H1 (cell line): ENCODE data around the gene C22orf42. TPM values are rescaled to one million over a fixed set of nuclear protein-coding genes. Genes with fewer than 3 reads are reported as not detected.
A peak's percentile ranks its signal among the peaks of the same experiment; 100 is the strongest.

ENCODE experiments used
- CTCF ChIA-PET: fragments of 300-600 bp; sonication (Branson Sonifier 250); formaldehyde crosslinking; loops from one replicate; lab custom pipeline; 2021; ENCODE audit not compliant: partially characterized antibody; lab: Charles Lee
- POLR2A ChIA-PET: fragments of 300-600 bp; sonication (Branson Sonifier 250); formaldehyde crosslinking; loops from one replicate; lab custom pipeline; 2021; ENCODE audit warnings: inconsistent platforms; ENCODE audit not compliant: partially characterized antibody; lab: Charles Lee
- DNase-seq, 2 experiments: peaks; one replicate each; pipeline versions ENCODE4 v3.0.0 to v3.0.0-alpha.2; 2010 to 2022; ENCODE audit warnings: low spot score in 2 of 2, low read depth in 1 of 2, mixed read lengths in 1 of 2
- FAIRE-seq: peaks from 2 replicates; lab custom pipeline; 2011; peaks lifted over from hg19 to GRCh38; lab: Jason Lieb, UNC
- H2AFZ ChIP-seq: 2 replicates; pipeline ENCODE4 v1.8.1; 2012; ENCODE audit warnings: low read length, inconsistent platforms
- H2AK5ac ChIP-seq: 2 replicates; pipeline ENCODE4 v1.6.1; 2013; ENCODE audit warnings: low read depth, low read length
- H2BK120ac ChIP-seq: replicated peaks from 2 replicates; pipeline ENCODE3; 2013; ENCODE audit warnings: low read depth, low read length, inconsistent platforms
- H2BK12ac ChIP-seq: 2 replicates; pipeline ENCODE4 v1.6.1; 2013; ENCODE audit warnings: low read depth, low read length
- H2BK15ac ChIP-seq: 2 replicates; pipeline ENCODE4 v1.6.1; 2013; ENCODE audit warnings: low read length
- H2BK20ac ChIP-seq: 2 replicates; pipeline ENCODE4 v1.6.1; 2013; ENCODE audit warnings: low read length
- H2BK5ac ChIP-seq: 2 replicates; pipeline ENCODE4 v1.6.1; 2013; ENCODE audit warnings: low read depth, low read length
- H3K14ac ChIP-seq: 2 replicates; pipeline ENCODE4 v1.6.1; 2013; ENCODE audit warnings: inconsistent platforms; ENCODE audit not compliant: insufficient read length
- H3K18ac ChIP-seq: 2 replicates; pipeline ENCODE4 v1.6.1; 2013; ENCODE audit warnings: low read length; ENCODE audit errors: extremely low read depth
- H3K23ac ChIP-seq: 2 replicates; pipeline ENCODE4 v1.6.1; 2013; ENCODE audit warnings: inconsistent platforms; ENCODE audit not compliant: insufficient read length
- H3K23me2 ChIP-seq: 2 replicates; pipeline ENCODE4 v1.6.1; 2013; ENCODE audit warnings: low read depth, low read length
- H3K27ac ChIP-seq: 2 replicates; pipeline ENCODE4 v1.6.1; 2011; ENCODE audit warnings: low read depth, low read length, inconsistent platforms
- H3K27me3 ChIP-seq, 4 experiments: replicated peaks in 1 of 4; 1 replicate in 1 of 4; 2 replicates in 3 of 4; pipeline versions ENCODE4 v1.6.1 to v1.8.1; 2011 to 2013; ENCODE audit warnings: low read length in 3 of 4, mild to moderate bottlenecking in 3 of 4, inconsistent platforms in 2 of 4, mixed read lengths in 2 of 4, moderate library complexity in 1 of 4; ENCODE audit not compliant: control insufficient read depth in 3 of 4, insufficient read depth in 3 of 4; ENCODE audit errors: extremely low read depth in 1 of 4
- H3K36me3 ChIP-seq, 4 experiments: 2 replicates each; pipeline versions ENCODE4 v1.6.1 to v1.8.1; 2011 to 2013; ENCODE audit warnings: mild to moderate bottlenecking in 4 of 4, low read length in 3 of 4, moderate library complexity in 2 of 4, control low read depth in 1 of 4, inconsistent platforms in 1 of 4; ENCODE audit not compliant: insufficient read depth in 4 of 4, control insufficient read depth in 2 of 4
- H3K4ac ChIP-seq: replicated peaks from 2 replicates; pipeline ENCODE3; 2013; ENCODE audit warnings: low read length, low read depth, mixed read lengths, inconsistent platforms; ENCODE audit not compliant: insufficient read length
- H3K4me1 ChIP-seq, 4 experiments: replicated peaks in 1 of 4; 1 replicate in 1 of 4; 2 replicates in 3 of 4; pipeline versions ENCODE4 v1.6.1 to v1.8.1; 2011 to 2013; ENCODE audit warnings: low read length in 3 of 4, inconsistent platforms in 2 of 4, mixed read lengths in 1 of 4; ENCODE audit not compliant: insufficient read depth in 4 of 4, control insufficient read depth in 3 of 4
- H3K4me2 ChIP-seq, 2 experiments: 2 replicates each; pipeline versions ENCODE4 v1.6.1 to v1.8.1; 2011 to 2013; ENCODE audit warnings: low read depth in 2 of 2, low read length in 2 of 2, control low read depth in 1 of 2, inconsistent platforms in 1 of 2, mild to moderate bottlenecking in 1 of 2; ENCODE audit not compliant: insufficient read depth in 1 of 2
- H3K4me3 ChIP-seq, 4 experiments: fragments of 200-600, 300-600 bp in 1 of 4; sonication (generic), shearing (Covaris generic), sonication (Bioruptor Twin) in 1 of 4; 2 replicates each; pipeline versions ENCODE4 v1.5.1 to v1.8.1; 2011 to 2016; ENCODE audit warnings: low read length in 4 of 4, low read depth in 3 of 4, control low read depth in 2 of 4, inconsistent platforms in 2 of 4, mild to moderate bottlenecking in 2 of 4, mixed read lengths in 1 of 4, moderate library complexity in 1 of 4; ENCODE audit not compliant: insufficient read depth in 2 of 4; ENCODE audit errors: extremely low read depth in 1 of 4
- H3K56ac ChIP-seq: replicated peaks from 2 replicates; pipeline ENCODE3; 2013; ENCODE audit warnings: low read depth, mild to moderate bottlenecking, mixed read lengths, low read length, inconsistent platforms; ENCODE audit not compliant: insufficient read length
- H3K79me1 ChIP-seq: 2 replicates; pipeline ENCODE4 v1.6.1; 2013; ENCODE audit warnings: low read depth, low read length, control low read depth
- H3K79me2 ChIP-seq, 2 experiments: 2 replicates each; pipeline versions ENCODE4 v1.6.1 to v1.8.1; 2012 to 2013; ENCODE audit warnings: low read length in 2 of 2, mild to moderate bottlenecking in 2 of 2, inconsistent platforms in 1 of 2; ENCODE audit not compliant: insufficient read depth in 2 of 2, control insufficient read depth in 1 of 2
- H3K9ac ChIP-seq, 4 experiments: replicated peaks in 1 of 4; 1 replicate in 1 of 4; 2 replicates in 3 of 4; pipeline versions ENCODE4 v1.6.1 to v1.8.1; 2011 to 2013; ENCODE audit warnings: low read depth in 3 of 4, low read length in 3 of 4, control low read depth in 2 of 4, mild to moderate bottlenecking in 2 of 4, moderate library complexity in 2 of 4, inconsistent platforms in 1 of 4; ENCODE audit errors: extremely low read depth in 1 of 4
- H3K9me3 ChIP-seq, 2 experiments: 2 replicates each; pipeline versions ENCODE4 v1.6.1 to v1.8.1; 2012 to 2013; ENCODE audit warnings: mild to moderate bottlenecking in 2 of 2, moderate library complexity in 2 of 2, control low read depth in 1 of 2, inconsistent platforms in 1 of 2, low read depth in 1 of 2, low read length in 1 of 2, mixed read lengths in 1 of 2; ENCODE audit not compliant: insufficient read depth in 2 of 2
- H4K20me1 ChIP-seq, 2 experiments: replicated peaks in 1 of 2; 2 replicates each; pipeline versions ENCODE3 to v1.8.1; 2011 to 2013; ENCODE audit warnings: inconsistent platforms in 2 of 2, low read length in 2 of 2, mild to moderate bottlenecking in 1 of 2; ENCODE audit not compliant: insufficient read depth in 2 of 2, control insufficient read depth in 1 of 2
- H4K5ac ChIP-seq: 2 replicates; pipeline ENCODE4 v1.6.1; 2013; ENCODE audit warnings: low read length, low read depth, mixed read lengths, inconsistent platforms; ENCODE audit not compliant: insufficient read length
- H4K8ac ChIP-seq: 2 replicates; pipeline ENCODE4 v1.8.0; 2013; ENCODE audit warnings: mild to moderate bottlenecking, moderate library complexity, low read length, inconsistent platforms; ENCODE audit not compliant: insufficient read depth; ENCODE audit errors: extremely low read depth
- H4K91ac ChIP-seq: replicated peaks from 2 replicates; pipeline ENCODE3; 2013; ENCODE audit warnings: low read length, mixed read lengths, inconsistent platforms; ENCODE audit not compliant: insufficient read length
- BRCA1 ChIP-seq: IDR thresholded peaks from 2 replicates; pipeline ENCODE4 v1.6.1; 2012; ENCODE audit warnings: low read depth, low read length, improper control_type of control experiment
- CREB1 ChIP-seq: IDR thresholded peaks from 2 replicates; pipeline ENCODE4 v1.6.1; 2012; ENCODE audit warnings: inconsistent platforms
- CTCF ChIP-seq, 3 experiments: IDR thresholded peaks; 1 replicate in 2 of 3; 2 replicates in 1 of 3; pipeline versions ENCODE4 v1.5.1 to v1.6.1; 2011; ENCODE audit warnings: low read length in 3 of 3, mild to moderate bottlenecking in 3 of 3, inconsistent platforms in 2 of 3, low read depth in 1 of 3, moderate library complexity in 1 of 3; ENCODE audit not compliant: insufficient read depth in 1 of 3; ENCODE audit errors: control extremely low read depth in 1 of 3
- HDAC2 ChIP-seq, 2 experiments: fragments of 300-600 bp in 1 of 2; sonication (generic) in 1 of 2; IDR thresholded peaks; 2 replicates each; pipeline ENCODE4 v1.6.1; 2011 to 2012; ENCODE audit warnings: low read depth in 2 of 2, low read length in 2 of 2, mild to moderate bottlenecking in 2 of 2, moderate library complexity in 2 of 2, borderline replicate concordance in 1 of 2, inconsistent platforms in 1 of 2
- MAX ChIP-seq: IDR thresholded peaks from 2 replicates; pipeline ENCODE4 v1.6.1; 2012; ENCODE audit warnings: inconsistent platforms
- POU5F1 ChIP-seq: IDR thresholded peaks from 2 replicates; pipeline ENCODE4 v1.6.1; 2011; ENCODE audit warnings: low read depth, mild to moderate bottlenecking, low read length, moderate library complexity
- RAD21 ChIP-seq, 2 experiments: IDR thresholded peaks in 1 of 2; conservative IDR thresholded peaks in 1 of 2; 2 replicates each; pipeline ENCODE4 v1.6.1; 2011; ENCODE audit warnings: low read depth in 2 of 2, low read length in 2 of 2, improper control_type of control experiment in 1 of 2, inconsistent platforms in 1 of 2, mild to moderate bottlenecking in 1 of 2, moderate library complexity in 1 of 2
- RBBP5 ChIP-seq: IDR thresholded peaks from 2 replicates; pipeline ENCODE4 v1.7.1; 2012; ENCODE audit warnings: low read depth, mild to moderate bottlenecking, inconsistent platforms, low read length, moderate library complexity, borderline replicate concordance
- WGBS, 2 experiments: shearing (Covaris generic) in 1 of 2; methylation state at CpG; one replicate each; pipeline versions ENCODE4 v1.1.6 to v1.1.7; 2013 to 2015; ENCODE audit warnings: low lambda C conversion rate in 2 of 2, mixed read lengths in 2 of 2, inconsistent platforms in 1 of 2, low coverage in 1 of 2, missing lambda C conversion rate in 1 of 2; ENCODE audit not compliant: insufficient replicate concordance in 2 of 2, insufficient coverage in 1 of 2, insufficient read length in 1 of 2; ENCODE audit errors: extremely low coverage in 1 of 2, missing lambda C conversion rate in 1 of 2; 5-methylcytosine and 5-hydroxymethylcytosine counted together
- polyA plus RNA-seq, 7 experiments: library from polyadenylated mRNA; depleted of rRNA in 3 of 7; stranded (reverse) in 5 of 7; unstranded in 2 of 7; fragments of >200 nt in 5 of 7; fragments of 200-250 nt in 2 of 7; gene quantifications; 1 replicate in 5 of 7; 2 replicates in 1 of 7; 4 replicates in 1 of 7; pipeline versions ENCODE4 v1.2.1 to v1.2.3, GENCODE V29; 2011 to 2013; ENCODE audit warnings: missing spikeins in 2 of 7, mixed read lengths in 2 of 7
- total RNA-seq: library from RNA; stranded (reverse); fragmentation: NEBNext Ultra II Directional; extraction: Animal tissue kit (Norgen Biotek cat#: 25700); gene quantifications from 2 replicates; pipeline ENCODE4 v1.2.1, GENCODE V29; 2021

Gene C22orf42
- total and polyA plus RNA-seq, 2 of the 8 experiments (the other 6 are each of a cell fraction or from before 2014, with no cell fraction given): 0.50 TPM; not detected in 1

- Histone ChIP-seq H2BK20ac (no peak overlapping the region), H4K5ac (no peak overlapping the region), H4K91ac (peak overlapping the region; percentile 46), H3K23ac (no peak overlapping the region), H3K27ac (no peak overlapping the region), H3K36me3 (no peaks in the 10 kb centered on the region), H3K4me3 (peak overlapping the region in 3 of 4 experiments; percentile 47 to 61 (median 56); a peak in 4 of 8 replicates), H3K79me2 (no peaks in the 10 kb centered on the region), H3K14ac (no peak overlapping the region), H3K9me3 (no peaks in the 10 kb centered on the region), H2BK12ac (0 out of 2 replicates have a peak overlapping the region, but pooled peaks have one; percentile 39), H3K23me2 (peaks cover 20% of the 10 kb centered on the region), H3K27me3 (peaks cover 19 to 50% (median 42%) of the 10 kb centered on the region in 4 experiments), H3K79me1 (no peaks in the 10 kb centered on the region), H3K4me2 (peak overlapping the region; percentile 92 to 98), H2BK5ac (no peak overlapping the region), H2BK15ac (peak overlapping the region; percentile 97; the same call in 1 of the 2 replicates), H3K4ac (no peak overlapping the region), H3K18ac (no peak overlapping the region; the same call in 1 of the 2 replicates), H2AK5ac (no peak overlapping the region), H2BK120ac (no peak overlapping the region), H3K9ac (no peak overlapping the region), H3K56ac (no peak overlapping the region), H4K20me1 (peaks cover 0 to 1% of the 10 kb centered on the region in 2 experiments), H3K4me1 (peaks cover 0 to 32% (median 15%) of the 10 kb centered on the region in 4 experiments; a peak in 5 of 7 replicates), H2AFZ (no peak overlapping the region), H4K8ac (peak overlapping the region; percentile 65; the same call in 1 of the 2 replicates)
- DNase-seq (peak in 1 of 2 experiments; percentile 59), FAIRE-seq (peak; percentile 88)
- CTCF ChIA-PET: interaction anchor here (0.6 to 2.6 kb wide), 23 partner anchors 9 to 230 kb away, joined by 3 to 16 read pairs (median 3); no protein-coding TSS in a partner anchor
- 17% methylated on average over 28 of the region's 29 CpGs; no CpG with 5 or more reads in 1 of the 2 experiments for WGBS, 2 experiments
- POLR2A ChIA-PET: no interaction called here
- peak; percentile 40; the same call in 1 of the 2 replicates for TF ChIP-seq MAX
- no peak for TF ChIP-seq RBBP5
- no peak for TF ChIP-seq BRCA1
- peak; percentile 58 to 68 for TF ChIP-seq RAD21 (IDR thresholded peaks at IDR 0.05 in 1 of 2, conservative IDR thresholded peaks at IDR 0.05 in 1 of 2; ENCODE audit: low read depth in 2 of 2, low read length in 2 of 2)
- no peak for TF ChIP-seq POU5F1
- no peak for TF ChIP-seq HDAC2 (IDR thresholded peaks at IDR 0.05; ENCODE audit: borderline replicate concordance in 1 of 2, low read depth in 2 of 2, low read length in 2 of 2)
- peak; percentile 63 for TF ChIP-seq CREB1
- TF ChIP-seq CTCF (IDR thresholded peaks at IDR 0.05; ENCODE audit: control extremely low read depth in 1 of 3, insufficient read depth in 1 of 3, low read depth in 1 of 3, low read length in 3 of 3): peak; percentile 77 to 89 (median 87)
Measured at GRCh38 chr22:32202539-32203180, 43.6 kb upstream of the C22orf42 start.
